GM18951 (cell line): Measurements from ENCODE around the gene CIB2.

Experiments used
- POLR2A ChIP-seq: IDR thresholded peaks from 4 replicates; pipeline ENCODE4 v1.6.1; 2011; ENCODE audit warnings: mild to moderate bottlenecking; ENCODE audit not compliant: insufficient read length, insufficient read depth; ENCODE audit errors: extremely low read depth
- in situ Hi-C: fragments of 300-500 bp; cut with MboI; formaldehyde crosslinking; loops from one replicate; pipeline ENCODE4 v1.12.0; 2022; ENCODE audit warnings: low sequenced_read_pairs, mixed read lengths, inconsistent platforms; ENCODE audit not compliant: unreplicated experiment

CIB2 gene

DNA sequence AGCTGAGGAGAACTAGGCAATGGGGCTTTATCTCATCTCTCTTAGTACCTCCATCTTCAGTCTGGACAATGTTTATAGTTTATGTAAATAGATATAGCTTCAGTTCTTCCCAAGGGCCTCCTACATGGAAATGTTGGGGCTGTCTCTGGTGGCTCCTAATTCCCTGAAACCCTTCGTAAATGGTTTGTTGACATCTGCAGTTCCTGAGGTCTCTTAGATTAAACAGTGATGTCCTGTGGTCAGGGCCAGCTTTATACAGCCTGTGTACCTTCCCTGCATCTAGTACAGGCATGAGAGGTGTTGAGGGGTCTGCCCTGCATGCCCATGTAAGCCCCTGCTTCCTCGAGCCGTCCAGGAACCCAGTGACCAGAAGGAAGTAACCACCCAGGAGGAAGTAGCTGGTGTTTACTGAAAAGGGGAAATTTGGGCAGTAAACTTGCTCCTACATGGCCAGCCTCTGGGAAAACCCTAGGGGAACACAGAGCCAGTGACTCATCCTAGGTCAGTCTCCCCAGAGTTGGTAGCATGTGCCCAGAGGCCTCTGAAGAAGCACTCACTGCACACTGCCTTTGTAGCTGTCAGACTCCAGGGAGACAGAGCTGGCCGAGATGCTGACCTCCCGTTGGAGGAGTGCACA, 49.0 kb downstream of the CIB2 start:
- in situ Hi-C loops, result no loop called here
- TF ChIP-seq POLR2A, result no peak

DNA sequence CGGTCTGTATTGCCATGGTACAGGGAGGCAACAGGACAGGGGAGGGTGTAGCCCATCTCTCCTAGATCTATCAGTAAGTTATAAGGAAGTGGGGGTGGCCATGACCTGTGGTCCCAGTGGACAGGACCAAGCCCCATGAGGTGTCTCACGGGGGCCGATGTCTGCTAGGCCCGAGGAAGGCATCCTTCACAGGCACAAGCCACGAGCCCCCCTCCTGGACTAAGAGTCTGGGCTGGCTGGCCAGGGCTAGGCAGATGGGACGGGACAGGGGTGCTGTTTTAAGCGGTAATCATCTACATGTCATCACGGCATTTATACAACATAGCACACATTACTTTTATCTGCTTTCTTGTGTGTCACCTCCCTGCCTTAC, 51.2 kb downstream of the CIB2 start:
- no peak for TF ChIP-seq POLR2A
- in situ Hi-C loops, result no loop called here

DNA sequence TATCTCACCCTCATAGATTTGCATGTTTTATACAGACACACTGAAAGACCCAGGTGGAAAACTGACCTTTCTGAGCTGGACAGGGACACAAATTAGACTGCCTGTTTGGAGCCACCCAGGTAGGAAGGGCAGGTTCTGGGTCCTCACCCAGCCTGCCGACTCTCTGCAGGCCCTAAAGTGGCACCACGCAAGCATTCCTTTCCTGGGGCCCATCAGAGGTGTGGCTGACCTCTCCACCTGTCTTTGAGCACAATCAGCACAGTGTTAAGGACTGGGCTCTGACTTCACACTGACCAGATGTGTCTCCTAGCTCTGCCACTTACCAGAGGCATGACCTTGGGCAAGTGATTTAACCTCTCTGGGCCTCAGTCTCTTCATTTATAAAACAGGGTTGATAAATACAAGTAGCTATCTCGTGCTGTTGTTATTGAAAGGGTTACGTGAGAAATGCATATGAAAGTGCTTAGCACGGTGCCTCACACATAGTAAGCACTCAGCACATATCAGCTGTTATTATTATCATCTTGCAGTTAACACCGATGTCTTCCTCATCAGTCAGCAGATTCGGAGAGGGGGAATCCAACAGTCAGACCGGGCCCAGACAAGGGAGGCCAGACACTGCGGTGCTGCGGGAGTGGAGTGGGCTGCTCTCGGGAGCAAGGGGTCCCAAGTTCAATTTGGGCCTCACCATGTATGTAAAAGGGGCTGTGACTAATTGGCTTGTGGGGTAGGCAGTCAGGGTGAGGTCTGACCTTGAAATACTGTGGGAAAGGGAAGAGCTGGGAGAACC, 51.8 kb downstream of the CIB2 start:
- no peak for TF ChIP-seq POLR2A
- in situ Hi-C loops, result no loop called here

DNA sequence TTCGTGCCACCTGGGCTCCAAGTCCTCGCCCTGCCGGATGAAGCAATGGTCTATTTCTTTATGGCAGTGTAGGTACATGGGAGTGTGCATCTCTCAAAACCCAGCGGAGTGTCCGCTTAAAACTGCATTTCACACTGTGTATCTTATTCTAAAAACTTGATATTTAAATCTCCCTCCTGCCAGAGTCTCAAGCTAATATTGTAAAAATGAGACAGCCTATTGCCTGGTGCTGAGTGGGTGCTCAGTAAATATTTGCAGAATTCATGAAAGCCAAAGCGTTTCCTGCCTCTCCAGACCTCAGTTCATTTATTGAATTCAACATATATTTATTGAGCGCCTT, 53.4 kb downstream of the CIB2 start:
- TF ChIP-seq POLR2A, result no peak
- in situ Hi-C loops, result no loop called here

DNA sequence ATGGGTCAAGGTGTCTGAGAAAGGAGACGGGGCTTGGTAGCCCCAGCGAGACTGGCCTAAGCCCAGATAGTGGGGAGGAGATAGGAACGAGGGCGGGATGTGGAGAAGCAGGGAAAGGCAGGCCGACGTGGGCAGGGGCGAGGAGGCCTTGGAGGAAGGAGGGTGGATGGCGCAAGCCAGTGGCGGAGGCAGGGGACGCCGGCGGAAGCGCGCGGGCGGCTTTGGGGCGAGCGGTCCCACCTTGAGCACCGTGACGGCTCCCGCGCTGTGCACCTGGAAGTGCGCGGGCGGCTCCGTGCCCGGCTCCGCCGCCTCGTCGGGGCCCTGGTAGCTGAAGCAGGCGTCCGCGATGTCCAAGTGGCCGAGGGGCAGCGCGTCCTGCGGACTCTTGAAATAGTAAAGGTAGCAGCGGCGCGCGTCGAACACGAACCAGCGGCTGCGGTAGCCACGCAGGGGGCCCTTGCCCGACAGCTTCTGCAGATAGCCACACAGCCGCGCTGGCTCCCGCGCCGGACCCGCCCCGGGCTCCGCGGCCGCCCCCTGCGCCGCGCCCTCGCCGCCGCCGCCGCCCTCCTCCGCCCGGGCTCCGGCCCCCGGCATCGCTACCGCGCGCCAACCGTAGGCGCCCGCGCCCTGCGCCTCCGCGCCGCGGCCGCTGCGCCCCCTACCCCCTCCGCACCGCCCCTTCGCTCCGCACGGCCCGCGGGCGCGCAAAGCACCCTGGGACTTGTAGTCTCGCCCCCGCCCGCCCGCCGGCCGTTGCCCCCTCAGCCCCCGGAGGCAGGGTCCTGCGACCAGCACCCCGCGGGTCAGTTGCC, 54.0 kb downstream of the CIB2 start, which contains the start of gene TBC1D2B:
Gene TBC1D2B (minus strand): TSS at position 659 of the 818 bp plus-strand sequence. CDS start 59 bp downstream, at position 600.
- in situ Hi-C loops, result no loop called here
- peak; percentile 64 for TF ChIP-seq POLR2A

DNA sequence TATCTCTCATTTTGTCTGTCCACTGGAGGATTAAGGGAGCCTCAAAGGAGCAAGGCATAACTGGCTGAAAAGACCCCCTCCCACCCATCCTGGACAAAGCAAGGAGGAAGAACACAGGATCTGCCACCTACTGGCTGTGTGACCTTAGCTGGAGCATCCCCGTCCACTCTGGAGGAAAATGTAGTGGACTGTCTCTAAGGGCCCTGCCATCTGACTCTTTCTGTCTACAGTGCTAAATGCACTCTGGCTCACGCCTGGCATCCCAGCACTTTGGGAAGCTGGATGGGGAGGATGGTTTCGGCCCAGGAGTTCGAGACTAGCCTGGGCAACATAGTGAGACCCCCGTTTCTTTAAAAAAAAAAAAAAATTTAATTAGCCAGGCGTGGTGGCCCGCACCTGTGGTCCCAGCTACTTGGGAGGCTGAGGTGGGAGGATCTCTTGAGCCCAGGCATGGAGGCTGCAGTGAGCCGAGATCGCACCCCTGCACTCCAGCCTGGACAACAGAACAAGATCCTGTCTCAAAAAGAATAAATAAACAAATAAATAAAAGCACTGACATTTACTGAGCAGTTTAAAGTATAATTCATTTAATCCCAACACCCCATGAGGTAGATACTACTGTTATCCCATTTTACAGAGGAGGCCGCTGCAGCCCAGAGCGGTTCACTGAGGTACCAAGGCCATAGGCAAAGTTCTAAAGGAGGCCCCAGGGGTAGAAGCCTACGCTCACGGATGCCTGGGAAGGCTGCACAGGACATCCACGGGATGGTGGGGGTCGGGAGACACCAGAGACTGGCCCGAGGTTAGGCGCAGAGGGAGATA, 54.8 kb downstream of the CIB2 start:
- TF ChIP-seq POLR2A, result no peak
- in situ Hi-C loops, result no loop called here

DNA sequence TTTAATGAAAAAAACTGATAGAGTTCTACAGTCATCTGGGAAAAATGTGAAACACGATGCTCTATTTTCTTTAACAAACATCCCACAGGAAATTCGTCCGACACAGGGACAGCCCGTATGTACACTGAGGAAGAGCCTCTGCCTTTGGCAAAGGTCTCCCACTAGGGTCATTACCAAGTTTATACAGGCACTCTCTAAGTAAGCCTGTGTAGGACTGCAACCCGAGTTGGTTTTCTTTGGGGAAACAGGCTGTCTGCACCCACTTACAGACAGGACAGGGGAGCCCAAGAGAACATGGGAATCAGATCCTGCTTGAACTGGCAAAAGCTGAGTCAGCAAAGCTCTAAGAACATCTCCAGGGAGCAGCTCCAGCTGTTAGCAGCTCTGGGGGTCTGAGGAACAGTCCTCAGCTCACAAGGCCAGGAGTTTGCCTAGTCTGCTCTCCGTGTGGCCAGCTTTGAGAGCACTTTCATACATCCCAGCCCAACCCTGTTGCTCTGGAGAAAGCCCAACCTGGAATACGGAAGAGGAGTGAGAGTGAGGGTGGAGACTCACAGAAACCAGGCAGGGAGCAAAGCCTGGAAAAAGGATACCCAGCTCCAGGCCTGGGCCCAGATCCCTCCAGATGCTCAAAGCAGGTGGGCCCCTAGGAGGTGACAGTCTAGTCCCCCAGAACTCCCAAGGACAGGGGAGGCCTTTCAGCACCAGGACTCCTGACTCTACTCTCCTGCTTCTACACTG, 55.6 kb downstream of the CIB2 start:
- in situ Hi-C loops, result no loop called here
- no peak for TF ChIP-seq POLR2A

DNA sequence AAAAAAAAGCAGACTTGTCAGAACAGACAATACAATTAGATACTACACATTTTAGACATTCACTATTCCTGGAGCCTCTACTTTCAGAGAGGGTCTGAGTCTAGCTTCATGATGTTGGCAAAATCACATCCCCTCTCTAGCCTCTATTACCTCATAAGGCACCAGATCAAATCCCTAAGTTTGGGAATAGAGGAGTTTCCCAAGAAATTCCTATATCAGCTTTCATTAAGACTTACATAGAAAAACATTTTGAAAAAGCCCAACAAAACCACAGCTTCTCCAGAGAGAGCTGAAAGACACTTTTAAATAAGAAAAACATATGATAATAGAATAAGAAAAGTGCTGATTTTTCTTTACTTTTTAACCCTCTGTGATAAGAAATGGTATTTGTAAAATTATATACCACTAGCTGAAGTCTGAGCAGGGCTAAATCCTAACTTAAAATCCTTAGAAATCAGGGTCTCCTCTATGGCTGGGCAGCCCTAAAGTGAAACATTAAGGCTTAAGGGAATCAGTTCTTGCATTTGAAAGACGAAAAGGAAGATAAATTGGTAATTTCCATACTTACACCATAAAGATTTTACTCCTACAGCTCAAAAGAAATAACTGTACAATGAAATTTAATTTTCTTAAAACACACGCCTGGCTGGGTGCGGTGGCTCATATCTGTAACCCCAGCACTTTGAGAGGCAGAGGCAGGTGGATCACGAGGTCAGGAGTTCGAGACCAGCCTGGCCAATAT, 58.0 kb downstream of the CIB2 start:
- TF ChIP-seq POLR2A, result no peak
- in situ Hi-C loops, result no loop called here

DNA sequence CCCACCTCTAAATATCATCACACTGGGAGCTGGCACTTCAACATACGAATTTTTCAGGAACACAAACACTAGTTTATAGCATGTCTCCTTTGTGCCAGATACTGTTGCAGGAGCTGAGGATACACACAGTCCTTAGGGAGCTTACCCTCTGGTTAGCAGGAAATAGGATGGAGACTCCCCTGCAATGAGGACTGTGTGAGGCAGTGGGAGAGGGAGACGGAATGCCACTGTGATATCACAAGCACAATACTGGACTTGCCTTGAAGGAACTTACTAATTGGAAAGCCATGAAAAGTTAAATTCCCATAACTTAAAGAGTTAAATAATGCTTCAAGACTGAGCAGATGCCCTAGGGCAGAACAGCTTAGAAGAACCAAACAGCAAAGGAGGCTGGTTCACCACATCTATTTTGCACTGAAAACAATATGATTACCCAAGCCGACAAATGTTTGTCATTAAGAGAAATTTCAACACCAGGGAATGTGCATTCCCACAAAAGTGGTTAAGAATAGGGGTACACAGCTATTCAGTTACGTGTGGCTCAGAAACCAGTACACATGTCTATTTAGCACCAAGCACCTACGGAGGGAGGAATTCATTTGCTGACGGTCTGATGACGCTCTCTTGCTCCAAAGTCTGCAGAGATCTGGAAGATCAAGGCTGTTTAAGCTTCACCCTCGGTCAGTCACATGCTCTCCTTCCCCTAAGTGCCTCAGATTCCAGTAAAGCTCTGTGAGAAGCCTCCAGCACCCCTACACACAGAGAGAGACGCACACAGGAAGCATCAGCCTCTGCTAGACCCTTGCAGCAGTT, 59.0 kb downstream of the CIB2 start:
- TF ChIP-seq POLR2A, result no peak
- in situ Hi-C loops, result no loop called here

DNA sequence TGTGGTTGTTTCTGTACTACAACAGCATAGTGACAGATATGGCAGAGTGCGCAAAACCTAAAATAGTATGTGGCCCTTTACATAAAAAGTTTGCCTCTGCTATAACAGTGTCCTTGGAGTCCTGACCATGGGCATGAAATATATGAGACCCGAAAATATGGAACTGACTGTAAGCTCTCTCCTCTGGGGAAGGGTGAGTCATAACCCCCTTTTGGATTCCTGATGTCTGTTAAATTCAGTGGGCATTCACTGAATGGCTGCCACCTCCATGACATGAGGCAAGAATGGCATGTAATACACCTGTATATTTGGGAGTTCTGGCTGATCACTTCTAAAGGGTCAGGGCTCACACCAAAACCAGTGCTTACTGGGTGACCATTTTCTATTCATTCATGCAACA, 59.9 kb downstream of the CIB2 start:
- in situ Hi-C loops, result no loop called here
- TF ChIP-seq POLR2A, result no peak
